ENCODE measurements around the gene GATA6.
A peak's percentile ranks its signal among the peaks of the same experiment; 100 is the strongest.

- TF ChIP-seq, protein P1, sequence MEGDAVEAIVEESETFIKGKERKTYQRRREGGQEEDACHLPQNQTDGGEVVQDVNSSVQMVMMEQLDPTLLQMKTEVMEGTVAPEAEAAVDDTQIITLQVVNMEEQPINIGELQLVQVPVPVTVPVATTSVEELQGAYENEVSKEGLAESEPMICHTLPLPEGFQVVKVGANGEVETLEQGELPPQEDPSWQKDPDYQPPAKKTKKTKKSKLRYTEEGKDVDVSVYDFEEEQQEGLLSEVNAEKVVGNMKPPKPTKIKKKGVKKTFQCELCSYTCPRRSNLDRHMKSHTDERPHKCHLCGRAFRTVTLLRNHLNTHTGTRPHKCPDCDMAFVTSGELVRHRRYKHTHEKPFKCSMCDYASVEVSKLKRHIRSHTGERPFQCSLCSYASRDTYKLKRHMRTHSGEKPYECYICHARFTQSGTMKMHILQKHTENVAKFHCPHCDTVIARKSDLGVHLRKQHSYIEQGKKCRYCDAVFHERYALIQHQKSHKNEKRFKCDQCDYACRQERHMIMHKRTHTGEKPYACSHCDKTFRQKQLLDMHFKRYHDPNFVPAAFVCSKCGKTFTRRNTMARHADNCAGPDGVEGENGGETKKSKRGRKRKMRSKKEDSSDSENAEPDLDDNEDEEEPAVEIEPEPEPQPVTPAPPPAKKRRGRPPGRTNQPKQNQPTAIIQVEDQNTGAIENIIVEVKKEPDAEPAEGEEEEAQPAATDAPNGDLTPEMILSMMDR (IDR thresholded peaks at IDR 0.05) = no peak
- no peak for TF ChIP-seq POLR2A (IDR thresholded peaks at IDR 0.05)
- TF ChIP-seq POLR2AphosphoS5 (IDR thresholded peaks at IDR 0.05) = peak in 1 of 3 donors; percentile 81
Measured at GRCh38 chr18:22153428-22153827, 16.0 kb upstream of the GATA6 start.
